ENCODE data around the gene RPL36.

RPL36 gene

DNA sequence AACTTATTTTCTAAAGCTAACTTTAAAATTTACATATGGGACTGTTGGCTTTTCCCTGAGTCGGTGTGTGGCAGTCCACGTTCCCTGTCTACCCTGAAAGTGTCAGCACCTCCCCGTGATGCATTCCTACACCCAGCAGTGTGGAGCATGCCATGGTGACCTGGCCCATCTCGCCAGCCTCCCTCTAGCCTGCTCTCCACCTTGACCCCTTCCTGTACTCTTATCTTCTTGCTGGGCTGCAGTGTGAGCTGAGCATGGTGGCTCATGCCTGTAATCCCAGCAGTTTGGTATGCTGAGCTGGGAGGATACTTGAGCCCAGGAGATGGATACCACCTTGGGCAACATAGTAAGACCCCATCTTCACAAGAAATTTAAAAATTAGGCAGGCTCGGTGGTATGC, 35.2 kb upstream of the RPL36 start:
- Histone ChIP-seq H3K4me3 (ENCODE audit: low read depth in 1 of 2, low read length in 2 of 2) (no peak overlapping the region), H3K27ac (ENCODE audit: low read depth, low read length) (no peak overlapping the region), H3K27me3 (ENCODE audit: control insufficient read depth in 1 of 2, insufficient read depth in 2 of 2, low read length in 2 of 2) (no peaks in the 10 kb centered on the region), H3K9me3 (ENCODE audit: control insufficient read depth in 1 of 2, low read length in 2 of 2) (no peaks in the 10 kb centered on the region), H3K36me3 (ENCODE audit: control insufficient read depth in 1 of 2, insufficient read depth in 2 of 2, low read length in 2 of 2) (peaks cover 52 to 80% of the 10 kb centered on the region in 2 donors), H3K9ac (ENCODE audit: low read depth in 1 of 2, low read length in 2 of 2) (no peak overlapping the region), H3K4me1 (ENCODE audit: control insufficient read depth in 1 of 2, insufficient read depth in 2 of 2, low read length in 2 of 2) (peaks cover 0 to 6% of the 10 kb centered on the region in 2 donors)

DNA sequence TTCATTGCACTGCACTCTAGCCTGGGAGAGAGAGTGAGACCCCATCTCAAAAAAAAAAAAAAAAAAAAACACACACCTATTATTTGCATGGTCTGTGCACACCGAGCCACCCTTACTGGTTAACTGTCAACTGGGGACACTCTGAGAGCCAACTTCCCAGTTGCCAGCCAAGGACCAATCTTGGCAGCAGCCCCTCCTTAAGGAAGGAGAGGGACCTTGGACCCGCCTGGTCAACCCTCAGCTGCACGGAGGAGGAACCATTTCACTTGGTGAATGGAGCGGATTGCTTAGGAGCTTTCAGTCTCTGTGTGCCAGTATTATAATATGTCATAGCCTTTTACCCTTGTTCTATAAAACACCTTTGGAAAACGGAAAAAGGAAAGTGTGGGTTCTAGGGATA, 34.7 kb upstream of the RPL36 start:
- no peak overlapping the region for H3K4me3 ChIP-seq (ENCODE audit: low read depth in 1 of 2, low read length in 2 of 2)
- no peak overlapping the region for H3K9ac ChIP-seq (ENCODE audit: low read depth in 1 of 2, low read length in 2 of 2)
- no peaks in the 10 kb centered on the region for H3K27me3 ChIP-seq (ENCODE audit: control insufficient read depth in 1 of 2, insufficient read depth in 2 of 2, low read length in 2 of 2)
- H3K27ac ChIP-seq (ENCODE audit: low read depth, low read length): no peak overlapping the region
- peaks cover 0 to 6% of the 10 kb centered on the region in 2 donors for H3K4me1 ChIP-seq (ENCODE audit: control insufficient read depth in 1 of 2, insufficient read depth in 2 of 2, low read length in 2 of 2)
- H3K9me3 ChIP-seq (ENCODE audit: control insufficient read depth in 1 of 2, low read length in 2 of 2): no peaks in the 10 kb centered on the region
- peaks cover 48 to 80% of the 10 kb centered on the region in 2 donors for H3K36me3 ChIP-seq (ENCODE audit: control insufficient read depth in 1 of 2, insufficient read depth in 2 of 2, low read length in 2 of 2)

DNA sequence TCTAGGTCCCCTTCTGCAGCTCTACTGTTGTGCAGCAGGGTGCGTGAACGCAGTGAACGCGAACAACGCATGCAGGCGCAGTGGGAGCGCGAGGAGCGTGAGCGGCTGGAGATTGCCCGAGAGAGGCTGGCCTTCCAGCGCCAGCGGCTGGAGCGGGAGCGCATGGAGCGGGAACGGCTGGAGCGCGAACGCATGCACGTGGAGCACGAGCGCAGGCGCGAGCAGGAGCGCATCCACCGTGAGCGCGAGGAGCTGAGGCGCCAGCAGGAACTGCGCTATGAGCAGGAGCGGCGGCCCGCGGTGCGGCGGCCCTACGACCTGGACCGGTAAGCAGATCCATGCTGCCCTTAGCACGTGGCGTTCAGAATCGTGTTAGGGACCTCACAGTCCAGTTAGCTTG, 28.6 kb upstream of the RPL36 start:
- no peak overlapping the region for H3K4me3 ChIP-seq (ENCODE audit: low read depth in 1 of 2, low read length in 2 of 2)

DNA sequence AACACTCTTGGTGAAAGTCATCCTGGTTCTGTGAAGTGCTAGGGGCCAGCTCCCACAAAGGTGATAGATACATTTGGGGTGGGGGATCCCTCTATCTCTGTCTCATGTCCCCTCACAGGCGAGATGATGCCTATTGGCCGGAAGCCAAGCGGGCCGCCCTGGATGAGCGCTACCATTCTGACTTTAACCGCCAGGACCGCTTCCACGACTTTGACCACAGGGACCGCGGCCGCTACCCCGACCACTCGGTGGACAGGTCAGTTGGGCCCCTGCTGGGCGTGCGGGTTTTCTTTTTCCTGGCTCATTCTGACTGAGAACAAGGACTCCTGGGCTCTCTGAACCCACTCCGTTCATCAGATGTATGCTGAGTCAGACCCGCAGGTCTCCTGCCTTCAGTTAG, 26.2 kb upstream of the RPL36 start:
- Histone ChIP-seq H3K27ac (ENCODE audit: low read depth, low read length) (no peak overlapping the region), H3K27me3 (ENCODE audit: control insufficient read depth in 1 of 2, insufficient read depth in 2 of 2, low read length in 2 of 2) (no peaks in the 10 kb centered on the region), H3K9ac (ENCODE audit: low read depth in 1 of 2, low read length in 2 of 2) (no peak overlapping the region)

More for the DNA sequence above, 28.6 kb upstream of the RPL36 start:
- no peaks in the 10 kb centered on the region for H3K4me1 ChIP-seq (ENCODE audit: control insufficient read depth in 1 of 2, insufficient read depth in 2 of 2, low read length in 2 of 2)
- H3K9me3 ChIP-seq (ENCODE audit: control insufficient read depth in 1 of 2, low read length in 2 of 2): no peaks in the 10 kb centered on the region
- H3K36me3 ChIP-seq (ENCODE audit: control insufficient read depth in 1 of 2, insufficient read depth in 2 of 2, low read length in 2 of 2): peaks cover 48 to 92% of the 10 kb centered on the region in 2 donors
- H3K27ac ChIP-seq (ENCODE audit: low read depth, low read length): no peak overlapping the region
- H3K9ac ChIP-seq (ENCODE audit: low read depth in 1 of 2, low read length in 2 of 2): no peak overlapping the region
- no peaks in the 10 kb centered on the region for H3K27me3 ChIP-seq (ENCODE audit: control insufficient read depth in 1 of 2, insufficient read depth in 2 of 2, low read length in 2 of 2)

DNA sequence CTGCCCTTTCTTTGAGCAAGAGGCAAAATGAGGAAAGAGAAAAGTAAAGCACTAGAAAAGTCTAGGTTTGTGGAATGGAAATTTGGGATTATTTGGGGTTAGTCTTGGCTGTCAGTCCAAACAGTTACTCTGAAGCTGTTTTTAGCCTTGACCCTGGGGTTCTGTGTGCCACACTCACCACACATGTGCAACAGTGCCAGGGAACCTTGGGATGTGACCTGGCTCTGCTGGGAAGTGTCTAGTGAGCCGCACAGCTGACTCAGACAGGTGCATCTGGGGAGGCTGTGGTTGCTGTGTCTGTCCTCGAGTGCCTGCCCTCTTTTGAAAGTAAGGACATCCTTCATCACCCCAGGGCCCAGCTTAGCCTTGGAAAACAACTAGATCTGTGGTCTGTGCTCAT, 25.6 kb upstream of the RPL36 start:
- Histone ChIP-seq H3K4me3 (ENCODE audit: low read depth in 1 of 2, low read length in 2 of 2) (no peak overlapping the region), H3K4me1 (ENCODE audit: control insufficient read depth in 1 of 2, insufficient read depth in 2 of 2, low read length in 2 of 2) (no peaks in the 10 kb centered on the region), H3K27me3 (ENCODE audit: control insufficient read depth in 1 of 2, insufficient read depth in 2 of 2, low read length in 2 of 2) (no peaks in the 10 kb centered on the region), H3K9me3 (ENCODE audit: control insufficient read depth in 1 of 2, low read length in 2 of 2) (no peaks in the 10 kb centered on the region), H3K27ac (ENCODE audit: low read depth, low read length) (no peak overlapping the region), H3K9ac (ENCODE audit: low read depth in 1 of 2, low read length in 2 of 2) (no peak overlapping the region), H3K36me3 (ENCODE audit: control insufficient read depth in 1 of 2, insufficient read depth in 2 of 2, low read length in 2 of 2) (peaks cover 57 to 94% of the 10 kb centered on the region in 2 donors)

More for the DNA sequence above, 26.2 kb upstream of the RPL36 start:
- Histone ChIP-seq H3K36me3 (ENCODE audit: control insufficient read depth in 1 of 2, insufficient read depth in 2 of 2, low read length in 2 of 2) (peaks cover 52 to 92% of the 10 kb centered on the region in 2 donors), H3K4me3 (ENCODE audit: low read depth in 1 of 2, low read length in 2 of 2) (no peak overlapping the region), H3K9me3 (ENCODE audit: control insufficient read depth in 1 of 2, low read length in 2 of 2) (no peaks in the 10 kb centered on the region), H3K4me1 (ENCODE audit: control insufficient read depth in 1 of 2, insufficient read depth in 2 of 2, low read length in 2 of 2) (no peaks in the 10 kb centered on the region)

DNA sequence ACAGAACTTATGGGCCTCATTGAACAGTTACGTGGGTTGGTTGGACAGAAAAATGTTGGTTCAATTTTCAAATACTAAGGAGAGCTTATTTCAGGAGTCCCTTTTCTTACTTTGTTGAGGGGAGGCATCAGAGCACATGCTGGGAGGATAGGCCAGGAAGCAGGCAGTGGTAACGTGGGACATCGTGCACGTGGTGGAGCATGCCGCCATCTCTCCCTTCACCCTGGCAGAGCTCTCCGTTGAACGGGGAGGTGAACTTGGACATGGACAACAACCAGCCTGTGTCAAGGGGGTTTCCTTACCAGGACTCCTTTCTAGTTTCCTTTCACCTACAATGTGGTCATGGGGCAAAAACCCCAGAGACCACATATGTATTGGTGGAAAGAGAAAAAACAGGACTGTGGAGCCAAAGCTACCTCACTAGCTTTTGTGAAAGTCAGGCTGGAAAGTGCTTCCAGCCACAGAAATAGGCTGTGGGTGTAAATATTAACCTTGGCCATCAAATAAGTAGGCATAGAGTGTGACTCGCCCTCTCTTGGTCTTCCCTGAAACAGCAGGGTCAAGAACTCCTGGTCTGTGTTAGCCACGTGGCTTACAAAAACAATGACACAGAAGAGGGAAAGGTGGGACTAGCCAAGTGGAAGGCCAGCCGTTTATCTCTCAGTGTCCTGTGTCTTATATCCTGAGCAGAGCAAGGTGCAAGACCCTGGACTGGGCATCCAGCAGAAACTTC, 24.1 kb upstream of the RPL36 start:
- no peak overlapping the region for H3K4me3 ChIP-seq (ENCODE audit: low read depth in 1 of 2, low read length in 2 of 2)
- no peak overlapping the region for H3K9ac ChIP-seq (ENCODE audit: low read depth in 1 of 2, low read length in 2 of 2)
- no peak overlapping the region for H3K27ac ChIP-seq (ENCODE audit: low read depth, low read length)
- no peaks in the 10 kb centered on the region for H3K9me3 ChIP-seq (ENCODE audit: control insufficient read depth in 1 of 2, low read length in 2 of 2)
- H3K27me3 ChIP-seq (ENCODE audit: control insufficient read depth in 1 of 2, insufficient read depth in 2 of 2, low read length in 2 of 2): no peaks in the 10 kb centered on the region
- H3K4me1 ChIP-seq (ENCODE audit: control insufficient read depth in 1 of 2, insufficient read depth in 2 of 2, low read length in 2 of 2): no peaks in the 10 kb centered on the region
- peaks cover 58 to 84% of the 10 kb centered on the region in 2 donors for H3K36me3 ChIP-seq (ENCODE audit: control insufficient read depth in 1 of 2, insufficient read depth in 2 of 2, low read length in 2 of 2)

DNA sequence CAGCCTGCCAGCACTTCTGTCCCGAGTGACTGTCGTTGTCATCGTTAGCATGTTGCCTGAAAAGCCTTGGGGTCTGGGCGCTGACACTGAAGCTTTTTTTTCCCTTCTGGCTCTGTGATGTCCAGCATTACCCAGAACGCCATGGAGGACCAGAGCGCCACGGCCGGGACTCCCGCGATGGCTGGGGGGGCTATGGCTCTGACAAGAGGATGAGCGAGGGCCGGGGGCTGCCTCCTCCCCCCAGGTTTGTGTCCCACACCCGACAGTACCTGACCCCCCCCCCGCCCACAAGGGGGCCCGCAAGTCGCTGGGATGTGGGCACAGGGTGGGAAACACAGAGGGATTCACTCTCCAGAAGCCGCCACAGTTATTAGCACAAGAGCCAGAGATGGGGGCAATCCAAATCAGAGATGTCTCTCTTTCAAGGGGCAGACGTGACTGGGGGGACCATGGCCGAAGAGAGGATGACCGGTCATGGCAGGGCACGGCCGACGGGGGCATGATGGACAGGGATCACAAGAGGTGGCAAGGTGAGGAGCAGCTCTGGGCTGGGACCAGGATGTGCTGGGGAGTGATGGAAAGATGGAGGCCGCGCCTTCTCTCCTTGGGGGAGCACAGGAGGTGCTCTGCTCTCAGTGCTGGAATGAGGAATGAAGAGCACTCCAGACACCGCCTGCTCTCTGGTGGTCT, 23.0 kb upstream of the RPL36 start:
- Histone ChIP-seq H3K4me3 (ENCODE audit: low read depth in 1 of 2, low read length in 2 of 2) (no peak overlapping the region), H3K4me1 (ENCODE audit: control insufficient read depth in 1 of 2, insufficient read depth in 2 of 2, low read length in 2 of 2) (no peaks in the 10 kb centered on the region), H3K9me3 (ENCODE audit: control insufficient read depth in 1 of 2, low read length in 2 of 2) (no peaks in the 10 kb centered on the region), H3K36me3 (ENCODE audit: control insufficient read depth in 1 of 2, insufficient read depth in 2 of 2, low read length in 2 of 2) (peaks cover 52 to 81% of the 10 kb centered on the region in 2 donors), H3K27ac (ENCODE audit: low read depth, low read length) (no peak overlapping the region), H3K9ac (ENCODE audit: low read depth in 1 of 2, low read length in 2 of 2) (no peak overlapping the region), H3K27me3 (ENCODE audit: control insufficient read depth in 1 of 2, insufficient read depth in 2 of 2, low read length in 2 of 2) (no peaks in the 10 kb centered on the region)

DNA sequence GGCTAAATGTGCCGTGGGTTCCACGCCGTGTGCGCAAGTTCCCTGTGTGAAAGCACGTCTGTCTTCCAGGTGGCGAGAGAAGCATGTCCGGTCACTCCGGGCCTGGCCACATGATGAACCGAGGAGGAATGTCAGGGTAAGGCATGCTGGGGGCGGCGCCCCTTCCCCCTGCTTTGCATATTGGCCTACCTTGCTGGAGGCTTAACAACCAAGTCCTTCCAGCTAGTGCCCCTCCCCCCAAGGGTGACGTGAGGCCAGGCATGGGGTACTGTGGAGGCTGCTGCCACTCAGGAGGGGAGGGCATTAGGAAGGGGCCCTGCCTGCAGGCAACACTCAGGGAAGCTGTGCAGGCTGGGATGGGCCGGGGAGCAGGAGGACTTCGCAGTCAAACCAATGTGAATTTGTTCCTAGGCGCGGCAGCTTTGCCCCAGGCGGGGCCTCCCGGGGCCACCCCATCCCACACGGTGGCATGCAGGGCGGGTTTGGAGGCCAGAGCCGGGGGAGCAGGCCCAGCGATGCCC, 22.3 kb upstream of the RPL36 start:
- Histone ChIP-seq H3K27me3 (ENCODE audit: control insufficient read depth in 1 of 2, insufficient read depth in 2 of 2, low read length in 2 of 2) (no peaks in the 10 kb centered on the region), H3K9ac (ENCODE audit: low read depth in 1 of 2, low read length in 2 of 2) (no peak overlapping the region), H3K4me1 (ENCODE audit: control insufficient read depth in 1 of 2, insufficient read depth in 2 of 2, low read length in 2 of 2) (no peaks in the 10 kb centered on the region), H3K36me3 (ENCODE audit: control insufficient read depth in 1 of 2, insufficient read depth in 2 of 2, low read length in 2 of 2) (peaks cover 52 to 74% of the 10 kb centered on the region in 2 donors), H3K9me3 (ENCODE audit: control insufficient read depth in 1 of 2, low read length in 2 of 2) (no peaks in the 10 kb centered on the region), H3K4me3 (ENCODE audit: low read depth in 1 of 2, low read length in 2 of 2) (no peak overlapping the region), H3K27ac (ENCODE audit: low read depth, low read length) (no peak overlapping the region)

DNA sequence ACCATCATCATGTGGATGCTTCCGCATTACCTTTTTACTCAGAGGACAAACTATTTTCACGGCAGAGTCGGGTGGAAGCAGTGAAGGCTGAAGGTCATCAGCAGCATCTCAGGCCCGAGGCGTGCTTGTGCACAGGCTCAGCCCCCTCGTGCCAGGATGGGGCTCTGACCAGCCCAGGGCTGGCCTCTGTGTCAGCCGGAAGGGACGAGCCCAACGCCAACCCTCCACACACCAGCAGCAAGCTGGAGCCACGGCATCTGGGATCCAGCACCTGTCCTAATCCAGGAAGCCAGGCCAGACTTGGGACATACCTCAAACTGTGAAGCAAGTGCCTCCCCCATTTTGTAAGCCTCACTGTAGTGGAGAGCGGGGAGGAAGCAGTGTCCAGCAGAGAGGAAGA, 20.9 kb upstream of the RPL36 start:
- Histone ChIP-seq H3K4me3 (ENCODE audit: low read depth in 1 of 2, low read length in 2 of 2) (no peak overlapping the region), H3K4me1 (ENCODE audit: control insufficient read depth in 1 of 2, insufficient read depth in 2 of 2, low read length in 2 of 2) (no peaks in the 10 kb centered on the region), H3K9ac (ENCODE audit: low read depth in 1 of 2, low read length in 2 of 2) (no peak overlapping the region), H3K36me3 (ENCODE audit: control insufficient read depth in 1 of 2, insufficient read depth in 2 of 2, low read length in 2 of 2) (peaks cover 40 to 63% of the 10 kb centered on the region in 2 donors), H3K27ac (ENCODE audit: low read depth, low read length) (no peak overlapping the region), H3K27me3 (ENCODE audit: control insufficient read depth in 1 of 2, insufficient read depth in 2 of 2, low read length in 2 of 2) (no peaks in the 10 kb centered on the region), H3K9me3 (ENCODE audit: control insufficient read depth in 1 of 2, low read length in 2 of 2) (no peaks in the 10 kb centered on the region)

DNA sequence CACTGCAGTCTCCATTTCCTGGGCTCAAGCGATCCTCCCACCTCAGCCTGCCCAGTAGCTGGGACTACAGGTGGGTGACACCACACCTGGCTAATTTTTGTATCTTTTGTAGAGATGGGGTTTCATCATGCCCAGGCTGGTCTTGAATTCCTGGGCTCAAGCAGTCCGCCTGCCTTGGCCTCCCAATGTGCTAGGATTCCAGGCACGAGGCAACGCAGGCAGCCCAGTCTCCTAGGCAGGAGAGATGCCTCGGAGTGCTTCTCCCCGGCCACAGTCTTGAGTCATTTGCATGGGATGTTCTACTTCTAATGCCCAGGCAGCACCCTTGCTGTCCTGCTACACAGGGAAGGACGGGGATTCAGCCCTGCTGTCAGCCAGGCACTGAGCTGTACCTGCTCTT, 18.5 kb upstream of the RPL36 start:
- H3K36me3 ChIP-seq (ENCODE audit: control insufficient read depth in 1 of 2, insufficient read depth in 2 of 2, low read length in 2 of 2): peaks cover 19 to 39% of the 10 kb centered on the region in 2 donors
- no peaks in the 10 kb centered on the region for H3K27me3 ChIP-seq (ENCODE audit: control insufficient read depth in 1 of 2, insufficient read depth in 2 of 2, low read length in 2 of 2)
- H3K4me1 ChIP-seq (ENCODE audit: control insufficient read depth in 1 of 2, insufficient read depth in 2 of 2, low read length in 2 of 2): peaks cover 0 to 7% of the 10 kb centered on the region in 2 donors
- no peak overlapping the region for H3K4me3 ChIP-seq (ENCODE audit: low read depth in 1 of 2, low read length in 2 of 2)
- no peaks in the 10 kb centered on the region for H3K9me3 ChIP-seq (ENCODE audit: control insufficient read depth in 1 of 2, low read length in 2 of 2)
- H3K27ac ChIP-seq (ENCODE audit: low read depth, low read length): no peak overlapping the region
- H3K9ac ChIP-seq (ENCODE audit: low read depth in 1 of 2, low read length in 2 of 2): no peak overlapping the region
